ENCODE results near the gene ZNF718.
"Not testable (repeated sequence)": the region's sequence is repeated elsewhere in the genome, so short reads cannot be mapped to it uniquely, and the experiment has no call there.

Gene ZNF718

GRCh38 chr4:124275-125081 is at the start of gene ZNF718:
Gene ZNF718 (plus strand): TSS chr4:124501. CDS start chr4:124671, 170 bp downstream.
- DNase-seq (ENCODE audit: low spot score), result peak; percentile 95

GRCh38 chr4:85951-86350 is 38.4 kb upstream of the ZNF718 start:
- DNase-seq (ENCODE audit: low spot score), result no peak

- not testable (repeated sequence) for DNase-seq (ENCODE audit: low spot score)
Measured at GRCh38 chr4:86559-87324, 37.6 kb upstream of the ZNF718 start.

GRCh38 chr4:98386-98785 is 25.9 kb upstream of the ZNF718 start:
- no peak for DNase-seq (ENCODE audit: low spot score)

- no peak for DNase-seq (ENCODE audit: low spot score)
Measured at GRCh38 chr4:99863-100262, 24.4 kb upstream of the ZNF718 start.

- no peak for DNase-seq (ENCODE audit: low spot score)
Measured at GRCh38 chr4:107083-107443, 17.2 kb upstream of the ZNF718 start.

- no peak for DNase-seq (ENCODE audit: low spot score)
Measured at GRCh38 chr4:107444-108429, 16.6 kb upstream of the ZNF718 start.

GRCh38 chr4:112771-113170 is 11.5 kb upstream of the ZNF718 start:
- no peak for DNase-seq (ENCODE audit: low spot score)

- no peak for DNase-seq (ENCODE audit: low spot score)
Measured at GRCh38 chr4:113732-114131, 10.6 kb upstream of the ZNF718 start.

GRCh38 chr4:114149-114548 is 10.2 kb upstream of the ZNF718 start:
- no peak for DNase-seq (ENCODE audit: low spot score)

- DNase-seq (ENCODE audit: low spot score), result no peak
Measured at GRCh38 chr4:116499-116898, 7.8 kb upstream of the ZNF718 start.

- no peak for DNase-seq (ENCODE audit: low spot score)
Measured at GRCh38 chr4:120616-121015, 3.7 kb upstream of the ZNF718 start.

GRCh38 chr4:121408-122084 is 2.8 kb upstream of the ZNF718 start:
- peak; percentile 32 for DNase-seq (ENCODE audit: low spot score)

GRCh38 chr4:123922-124274 is 403 bp upstream of the ZNF718 start:
- DNase-seq (ENCODE audit: low spot score), result not testable (repeated sequence)

- peak; percentile 3 for DNase-seq (ENCODE audit: low spot score)
Measured at GRCh38 chr4:125091-125771, 930 bp downstream of the ZNF718 start.

- DNase-seq (ENCODE audit: low spot score), result no peak
Measured at GRCh38 chr4:125833-126232, 1.5 kb downstream of the ZNF718 start.

GRCh38 chr4:132483-132882 is 8.2 kb downstream of the ZNF718 start:
- DNase-seq (ENCODE audit: low spot score), result no peak

- no peak for DNase-seq (ENCODE audit: low spot score)
Measured at GRCh38 chr4:138935-139334, 14.6 kb downstream of the ZNF718 start.

- no peak for DNase-seq (ENCODE audit: low spot score)
Measured at GRCh38 chr4:139691-140090, 15.4 kb downstream of the ZNF718 start.

- no peak for DNase-seq (ENCODE audit: low spot score)
Measured at GRCh38 chr4:146621-147020, 22.3 kb downstream of the ZNF718 start.

- DNase-seq (ENCODE audit: low spot score), result no peak
Measured at GRCh38 chr4:147233-147632, 22.9 kb downstream of the ZNF718 start.

Measured in CD4-positive, alpha-beta T cell treated with Interleukin-2 at 100 ng/mL for 4 hours (primary cell).